Inferior parietal cortex (tissue), 1 donor: ENCODE results near the gene SLX4IP.
A peak's percentile ranks its signal among the peaks of the same experiment; 100 is the strongest.

Experiments
- DNase-seq: peaks from one replicate; pipeline ENCODE4 v3.0.0-alpha.2; 2016; ENCODE audit errors: extremely low spot score

Gene SLX4IP

GRCh38 chr20:10663756-10664155 is 228.7 kb downstream of the SLX4IP start:
- DNase-seq = no peak

- DNase-seq = no peak
Measured at GRCh38 chr20:10665027-10665561, 230.0 kb downstream of the SLX4IP start.

DNA sequence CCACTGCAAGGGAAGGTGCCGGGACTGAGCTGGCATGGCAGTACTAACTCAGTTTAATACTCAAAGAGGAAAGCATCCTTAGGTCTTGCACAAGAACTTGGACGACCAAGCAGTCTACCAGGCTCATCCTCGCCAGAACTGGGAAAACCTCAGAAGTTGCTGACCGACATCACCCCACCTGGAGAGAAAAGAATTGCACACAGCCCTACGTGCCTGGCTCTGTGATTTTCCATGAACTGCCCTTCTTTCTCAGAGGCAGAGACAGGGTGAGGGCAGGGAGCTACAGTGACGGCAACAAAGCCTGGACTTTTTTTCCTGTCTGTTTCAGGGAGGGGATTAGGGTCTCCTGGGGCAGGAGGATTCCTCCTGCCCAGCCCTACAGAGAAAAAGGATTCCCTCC is 230.7 kb downstream of the SLX4IP start:
- no peak for DNase-seq

- no peak for DNase-seq
Measured at GRCh38 chr20:10666221-10667076, 231.3 kb downstream of the SLX4IP start.

DNA sequence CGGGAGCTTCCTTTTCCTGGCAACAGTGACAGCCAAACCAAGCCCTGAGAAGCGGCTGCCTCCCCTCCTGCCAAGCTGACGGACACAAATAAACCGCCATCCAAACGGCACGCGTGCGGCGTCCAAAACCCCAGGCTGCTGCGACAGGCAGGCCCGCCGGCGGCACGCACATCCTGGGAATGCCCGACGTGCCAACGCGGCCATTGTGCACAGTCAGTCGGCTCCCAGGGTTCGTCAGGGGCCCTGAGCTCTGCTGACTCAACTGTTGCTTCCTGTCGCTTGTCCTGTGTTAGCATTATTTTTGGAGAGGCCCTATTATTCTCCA is 231.9 kb downstream of the SLX4IP start:
- no peak for DNase-seq

- no peak for DNase-seq
Measured at GRCh38 chr20:10667560-10668167, 232.6 kb downstream of the SLX4IP start.

DNA sequence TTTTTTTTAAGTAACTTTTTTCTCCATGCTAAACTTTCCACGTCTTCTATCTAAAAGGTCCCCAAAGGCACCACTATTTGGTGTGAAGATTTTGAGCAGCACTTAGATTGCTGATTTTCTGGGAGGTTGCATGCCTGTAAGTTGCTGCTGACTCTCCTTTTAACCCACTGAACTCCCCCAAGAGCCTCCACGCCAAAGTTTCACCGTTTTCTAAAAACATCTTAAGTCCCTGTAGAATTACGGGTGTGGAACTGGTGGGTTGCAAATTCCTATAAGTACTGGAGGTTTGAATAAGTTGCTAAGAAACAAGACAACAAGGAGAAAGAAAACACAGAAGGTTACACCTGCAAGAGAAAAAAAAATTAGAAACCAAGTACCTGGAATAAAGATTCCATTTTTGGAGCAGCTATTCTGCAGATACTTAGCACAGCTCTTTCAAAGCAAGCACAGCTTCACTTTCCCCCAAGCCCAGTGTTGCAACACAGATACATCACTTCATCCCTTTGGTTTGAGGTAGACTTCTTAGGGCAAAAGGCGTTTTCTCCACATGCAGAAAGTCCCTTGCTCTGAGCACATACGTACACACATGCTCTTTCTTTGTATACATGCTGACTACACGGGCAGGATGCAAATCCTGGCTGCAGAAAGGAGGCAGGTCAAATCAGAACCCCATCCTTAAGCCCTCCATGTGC is 233.7 kb downstream of the SLX4IP start:
- DNase-seq = no peak

DNA sequence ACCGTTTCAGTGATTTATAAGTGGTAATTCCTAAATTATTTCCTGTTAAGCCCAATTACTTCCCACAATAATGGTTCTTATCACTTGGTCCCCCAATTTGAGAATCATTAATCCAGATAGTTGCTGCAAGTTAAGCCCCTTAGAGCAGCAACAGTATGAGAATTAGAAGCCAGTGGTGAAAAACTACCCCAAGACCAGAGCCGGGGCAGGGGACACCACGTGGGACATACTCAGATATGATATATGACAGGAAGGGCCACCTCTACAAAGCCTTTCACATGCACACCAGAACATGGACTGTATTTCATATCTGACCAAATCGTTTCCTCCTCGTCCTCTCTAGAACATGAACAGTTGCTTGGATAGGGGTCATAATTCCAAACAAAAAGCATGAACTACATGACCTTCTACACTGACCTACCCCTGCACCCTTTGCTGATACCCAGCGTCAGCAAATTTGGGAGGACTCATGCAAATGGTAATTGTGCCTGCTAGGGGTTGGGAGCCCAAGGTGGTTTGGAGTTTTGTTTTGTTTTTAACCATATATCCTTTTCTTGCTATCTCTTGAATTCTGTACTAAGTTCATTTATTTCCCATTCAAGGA is 234.8 kb downstream of the SLX4IP start:
- DNase-seq = no peak

DNA sequence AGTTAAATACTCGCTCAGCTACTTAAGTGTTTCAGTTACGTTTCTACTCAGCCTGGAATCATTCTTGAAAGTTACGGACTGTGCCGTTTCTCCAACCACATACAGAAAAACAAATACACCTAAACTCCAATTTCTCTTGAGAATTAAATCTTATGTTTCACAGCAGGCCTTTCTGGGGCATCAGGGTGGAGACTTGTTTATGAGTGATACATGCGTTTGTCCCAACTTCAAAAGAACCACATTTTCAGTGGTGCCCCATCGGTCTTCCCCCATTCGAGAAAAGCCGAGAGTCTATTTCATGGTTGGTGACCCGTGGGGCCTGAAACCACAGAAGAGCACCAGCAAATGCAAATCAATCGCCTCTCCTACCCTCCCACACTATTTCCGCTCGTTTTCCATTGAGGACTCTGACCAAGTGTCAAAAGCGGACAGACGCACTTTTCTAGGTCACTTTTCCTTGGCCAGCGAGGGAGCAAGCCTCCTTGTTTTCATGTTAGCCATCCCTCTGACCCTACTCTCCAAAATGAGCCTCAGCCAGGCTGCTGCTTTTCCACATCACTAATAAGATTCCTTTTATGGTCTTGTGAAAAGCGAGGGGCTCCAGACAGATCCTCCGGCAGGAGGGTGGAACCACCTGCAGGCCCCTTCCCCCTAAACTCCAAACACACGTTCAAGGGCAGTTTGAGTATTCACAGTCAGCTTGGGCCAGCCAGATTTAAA is 235.6 kb downstream of the SLX4IP start:
- DNase-seq = no peak

GRCh38 chr20:10671221-10671918 is 236.3 kb downstream of the SLX4IP start:
- no peak for DNase-seq

DNA sequence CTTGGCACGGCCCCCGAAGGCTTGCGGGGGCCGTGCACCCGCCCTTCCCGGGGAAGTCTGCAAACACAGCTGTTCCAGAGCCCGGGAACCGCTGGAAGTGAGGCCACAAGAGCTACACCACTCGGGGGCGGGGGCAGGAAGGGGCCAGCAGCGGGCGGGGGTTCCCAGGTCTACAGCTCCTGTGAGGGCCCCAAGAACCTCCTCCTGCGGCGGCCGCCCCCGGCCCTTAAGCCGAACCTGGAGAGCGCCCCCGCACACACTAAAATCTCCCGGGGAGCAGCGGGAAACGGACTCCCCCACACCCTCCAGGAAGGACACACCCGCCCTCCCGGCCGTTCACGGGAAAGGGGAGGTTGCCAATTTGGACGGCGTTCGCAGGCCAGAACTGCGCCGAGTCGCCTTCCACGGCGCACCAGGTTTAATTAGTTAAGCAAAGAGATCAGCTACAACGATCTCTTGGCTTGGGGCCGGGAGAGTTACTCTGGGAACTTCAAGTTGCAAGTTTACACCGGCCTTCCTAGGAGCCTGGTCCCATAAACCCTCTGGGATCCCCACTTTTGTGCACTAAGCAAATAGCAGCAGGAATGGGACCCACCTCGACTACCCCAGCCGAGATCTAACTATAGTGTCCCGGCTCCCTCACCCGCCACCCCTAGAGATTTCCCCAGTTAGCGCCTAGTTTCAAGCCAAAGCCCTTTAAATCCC is 237.0 kb downstream of the SLX4IP start:
- no peak for DNase-seq

DNA sequence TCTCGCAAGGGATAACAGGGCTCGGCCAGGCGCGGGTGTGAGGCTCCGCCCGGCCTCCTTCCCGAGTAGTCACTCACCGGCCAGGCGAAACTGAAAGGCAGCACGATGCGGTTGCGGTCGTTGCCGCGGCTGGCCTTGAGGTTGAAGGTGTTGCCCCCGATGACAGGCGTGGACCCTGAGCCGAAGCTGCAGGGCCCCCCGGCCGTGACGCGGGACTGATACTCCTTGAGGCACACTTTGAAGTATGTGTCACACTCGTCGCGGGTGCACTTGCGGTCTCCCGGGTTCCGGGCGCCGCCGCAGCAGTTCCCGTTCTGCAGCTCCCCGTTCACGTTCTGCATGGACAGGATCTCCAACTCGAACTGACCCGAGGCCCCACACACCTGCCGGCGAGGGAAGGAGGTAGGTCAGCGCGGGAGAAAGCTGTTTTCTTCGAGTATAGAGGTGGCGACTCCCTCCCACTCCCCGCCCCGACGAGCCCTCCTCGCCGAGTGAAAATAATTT is 237.6 kb downstream of the SLX4IP start:
- no peak for DNase-seq

- DNase-seq = no peak
Measured at GRCh38 chr20:10673176-10673841, 238.2 kb downstream of the SLX4IP start.

- peak; percentile 91 for DNase-seq
Measured at GRCh38 chr20:10673842-10674683, 239.0 kb downstream of the SLX4IP start, which contains the start of gene JAG1. JAG1 (minus strand) TSS chr20:10673999; CDS start chr20:10673530, 469 bp downstream.

DNA sequence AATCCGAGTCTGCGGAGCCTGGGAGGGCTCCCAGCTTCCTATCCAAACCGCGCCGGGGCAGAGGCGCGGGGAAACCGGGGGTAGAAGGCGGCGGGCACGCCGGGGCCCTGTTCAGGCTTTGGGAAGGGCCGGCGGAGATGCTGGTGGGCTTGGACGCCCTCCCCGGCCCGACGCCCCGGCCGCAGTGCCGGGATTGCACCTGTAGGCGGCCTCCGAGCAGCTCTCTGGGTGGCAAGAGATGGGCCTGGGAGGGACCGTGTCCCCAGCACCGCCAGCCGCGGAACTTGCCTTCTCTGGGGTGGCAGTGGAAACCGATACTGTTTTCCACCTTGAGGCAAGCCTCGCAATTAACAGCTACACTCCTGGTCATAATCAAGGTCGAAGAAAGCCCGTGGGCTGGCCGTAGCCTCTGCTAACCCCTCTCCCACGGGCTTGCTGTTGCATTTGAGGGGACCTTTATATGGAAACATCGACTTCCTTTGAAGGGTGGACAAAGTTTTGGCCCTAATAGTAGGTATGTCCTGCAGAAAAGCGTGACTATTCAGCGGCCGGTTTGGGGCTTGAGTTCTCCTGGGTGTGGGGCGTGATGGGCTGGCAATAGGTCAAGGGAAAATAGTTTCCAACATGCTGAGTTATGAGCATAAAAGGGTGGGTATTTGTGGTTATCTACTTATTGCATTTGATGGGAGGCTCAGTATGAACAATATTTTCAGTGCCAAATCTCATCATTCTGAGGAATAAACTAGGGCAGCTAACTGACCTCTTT is 239.8 kb downstream of the SLX4IP start:
- no peak for DNase-seq

- DNase-seq = no peak
Measured at GRCh38 chr20:10675450-10675848, 240.3 kb downstream of the SLX4IP start.

DNA sequence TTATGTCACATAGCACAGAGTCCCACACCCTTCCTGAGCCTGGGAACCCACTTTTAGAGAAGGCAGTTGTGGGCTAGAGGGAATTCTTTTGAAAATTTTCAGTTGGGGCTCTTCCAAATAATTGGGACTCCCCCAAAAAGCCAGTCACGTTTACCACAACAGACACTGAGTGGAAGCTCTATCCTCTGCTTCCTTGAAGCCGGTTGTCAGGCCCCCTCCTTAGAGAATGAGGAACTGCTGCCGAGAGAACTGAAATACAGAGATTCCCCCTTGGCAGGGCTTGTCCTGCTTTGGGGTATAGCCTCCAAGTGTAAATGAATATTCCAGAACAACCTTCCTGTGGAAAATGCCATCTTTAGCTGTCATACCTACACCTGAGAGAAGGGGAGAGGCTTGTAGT is 241.4 kb downstream of the SLX4IP start:
- DNase-seq = no peak
